ENCODE data around the gene PI4K2A.

PI4K2A gene

DNA sequence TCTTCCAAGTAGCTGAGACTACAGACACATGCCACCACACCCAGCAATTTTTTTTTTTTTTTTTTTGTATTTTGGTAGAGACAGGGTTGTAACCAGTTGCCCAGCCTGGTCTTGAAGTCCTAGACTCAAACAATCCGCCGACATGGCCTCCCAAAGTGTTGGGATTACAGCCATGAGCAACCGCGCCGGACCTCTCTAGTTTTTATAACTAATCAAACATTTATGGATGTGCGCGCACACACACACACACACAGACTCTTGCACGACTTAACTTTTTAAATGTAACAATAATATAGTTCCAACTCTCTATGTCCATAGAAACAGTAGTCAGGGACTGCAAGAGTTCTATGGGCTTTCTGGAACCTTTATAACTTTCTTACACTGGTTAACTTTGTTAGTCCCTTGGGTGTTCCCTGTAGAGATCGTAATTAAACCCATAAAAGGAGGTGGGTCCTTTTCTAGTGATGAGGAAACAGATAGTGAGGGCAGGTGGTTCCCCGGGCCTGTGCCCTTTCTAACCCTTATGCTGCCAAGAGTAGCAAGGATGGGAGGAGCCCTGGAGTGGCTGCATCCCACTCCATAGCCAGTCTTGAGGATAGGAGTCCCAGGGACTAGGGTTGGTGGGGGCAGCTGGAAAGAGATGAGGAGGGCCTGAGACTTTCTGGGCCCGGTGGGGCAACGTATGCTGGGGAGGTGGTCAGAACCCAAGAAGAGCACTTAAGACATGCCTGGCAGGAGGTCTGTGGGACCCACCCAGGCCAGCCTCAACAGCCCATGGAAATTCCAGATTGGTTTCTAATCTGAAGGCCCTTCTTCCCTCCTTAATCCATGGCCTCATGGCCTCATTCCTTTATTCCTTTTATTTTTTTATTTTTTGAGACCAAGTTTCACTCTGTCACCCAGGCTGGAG lies 81.7 kb downstream of the PI4K2A start:
- TF ChIP-seq, protein P1, sequence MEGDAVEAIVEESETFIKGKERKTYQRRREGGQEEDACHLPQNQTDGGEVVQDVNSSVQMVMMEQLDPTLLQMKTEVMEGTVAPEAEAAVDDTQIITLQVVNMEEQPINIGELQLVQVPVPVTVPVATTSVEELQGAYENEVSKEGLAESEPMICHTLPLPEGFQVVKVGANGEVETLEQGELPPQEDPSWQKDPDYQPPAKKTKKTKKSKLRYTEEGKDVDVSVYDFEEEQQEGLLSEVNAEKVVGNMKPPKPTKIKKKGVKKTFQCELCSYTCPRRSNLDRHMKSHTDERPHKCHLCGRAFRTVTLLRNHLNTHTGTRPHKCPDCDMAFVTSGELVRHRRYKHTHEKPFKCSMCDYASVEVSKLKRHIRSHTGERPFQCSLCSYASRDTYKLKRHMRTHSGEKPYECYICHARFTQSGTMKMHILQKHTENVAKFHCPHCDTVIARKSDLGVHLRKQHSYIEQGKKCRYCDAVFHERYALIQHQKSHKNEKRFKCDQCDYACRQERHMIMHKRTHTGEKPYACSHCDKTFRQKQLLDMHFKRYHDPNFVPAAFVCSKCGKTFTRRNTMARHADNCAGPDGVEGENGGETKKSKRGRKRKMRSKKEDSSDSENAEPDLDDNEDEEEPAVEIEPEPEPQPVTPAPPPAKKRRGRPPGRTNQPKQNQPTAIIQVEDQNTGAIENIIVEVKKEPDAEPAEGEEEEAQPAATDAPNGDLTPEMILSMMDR (IDR thresholded peaks at IDR 0.05; ENCODE audit: insufficient read depth, low read depth, low read length, missing control alignments) = no peak
- DNase-seq (ENCODE audit: low read depth) = no peak
- no peak overlapping the region for H3K4me3 ChIP-seq (ENCODE audit: low read length)

DNA sequence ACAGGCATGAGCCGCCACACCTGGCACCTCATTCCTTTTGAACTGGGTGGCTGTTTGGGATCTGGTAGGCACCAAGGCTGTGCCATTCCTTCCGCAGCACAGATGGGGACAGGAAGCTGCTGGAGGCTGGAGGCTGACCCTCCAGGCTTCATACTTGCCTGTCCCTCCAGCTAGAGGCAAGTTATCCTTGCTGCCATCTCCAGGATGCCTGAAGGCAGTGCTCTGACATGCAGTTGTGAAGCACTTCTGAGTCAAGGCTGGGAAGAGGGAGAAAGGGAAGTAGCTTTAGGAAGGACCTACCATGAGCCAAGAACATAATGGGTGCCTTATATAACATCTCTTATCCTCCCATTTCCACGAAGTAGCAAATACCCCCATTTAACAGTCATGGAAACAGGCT lies 82.5 kb downstream of the PI4K2A start:
- no peak overlapping the region for H3K4me3 ChIP-seq (ENCODE audit: low read length)
- TF ChIP-seq, protein P1 (IDR thresholded peaks at IDR 0.05; ENCODE audit: insufficient read depth, low read depth, low read length, missing control alignments) = no peak
- DNase-seq (ENCODE audit: low read depth) = peak; percentile 34

DNA sequence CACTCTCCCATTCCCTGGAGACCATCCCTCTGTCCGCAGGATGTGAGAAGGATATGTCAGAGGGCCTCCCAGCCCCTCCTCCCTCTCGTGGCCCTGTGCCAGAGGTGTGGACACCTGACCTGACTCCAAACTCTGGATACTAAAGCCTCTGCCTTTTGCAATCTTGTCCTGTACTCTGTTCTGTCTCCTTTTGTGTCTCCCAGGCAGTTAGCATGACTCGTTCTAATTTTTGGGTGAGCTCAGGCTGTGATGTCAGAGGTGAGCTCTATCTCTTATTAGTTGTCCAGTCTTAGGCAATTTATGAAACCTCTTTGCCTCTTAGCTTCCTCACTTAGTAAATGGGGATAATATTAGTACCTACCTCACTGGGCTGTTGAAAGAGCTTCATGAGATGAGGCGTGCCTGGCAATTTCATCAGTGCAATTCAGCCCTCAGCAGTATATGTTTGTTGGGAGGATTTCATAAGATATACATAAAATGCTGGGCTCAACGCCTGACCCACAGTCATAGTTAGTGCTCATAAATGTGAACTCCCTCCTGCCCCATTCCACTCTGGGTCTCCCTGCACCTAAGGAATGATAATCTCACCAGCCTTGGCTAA lies 84.0 kb downstream of the PI4K2A start:
- DNase-seq (ENCODE audit: low read depth) = peak; percentile 83
- TF ChIP-seq, protein P1 (IDR thresholded peaks at IDR 0.05; ENCODE audit: insufficient read depth, low read depth, low read length, missing control alignments) = no peak
- no peak overlapping the region for H3K4me3 ChIP-seq (ENCODE audit: low read length)

All from epithelial cell of esophagus (primary cell).